ENCODE results near the gene PLP1.
"Not testable (repeated sequence)": the region's sequence is repeated elsewhere in the genome, so short reads cannot be mapped to it uniquely, and the experiment has no call there.

Gene PLP1

GRCh38 chrX:103758555-103758954 lies 18.1 kb upstream of the PLP1 start:
- H3K9ac ChIP-seq (ENCODE audit: low read depth, low read length): no peak overlapping the region
- no peaks in the 10 kb centered on the region for H3K9me3 ChIP-seq (ENCODE audit: control insufficient read depth, insufficient read depth, low read length)
- H3K36me3 ChIP-seq (ENCODE audit: insufficient read depth, low read length): peaks cover 32% of the 10 kb centered on the region
- H3K4me1 ChIP-seq (ENCODE audit: insufficient read depth, low read length): peaks cover 5% of the 10 kb centered on the region

- Histone ChIP-seq H3K36me3 (ENCODE audit: insufficient read depth, low read length) (peaks cover 20% of the 10 kb centered on the region), H3K4me1 (ENCODE audit: insufficient read depth, low read length) (peaks cover 15% of the 10 kb centered on the region)
- not testable (repeated sequence) for H3K9ac ChIP-seq (ENCODE audit: low read depth, low read length); H3K9me3 ChIP-seq (ENCODE audit: control insufficient read depth, insufficient read depth, low read length)
These were observed 13.1 kb upstream of the PLP1 start for GRCh38 chrX:103763541-103763940.

GRCh38 chrX:103766813-103767555 lies 9.7 kb upstream of the PLP1 start:
- Histone ChIP-seq H3K4me1 (ENCODE audit: insufficient read depth, low read length) (peaks cover 15% of the 10 kb centered on the region), H3K9ac (ENCODE audit: low read depth, low read length) (peak overlapping the region; percentile 74)
- not testable (repeated sequence) for H3K9me3 ChIP-seq (ENCODE audit: control insufficient read depth, insufficient read depth, low read length)

GRCh38 chrX:103773445-103773844 lies 3.2 kb upstream of the PLP1 start:
- Histone ChIP-seq H3K36me3 (ENCODE audit: insufficient read depth, low read length) (no peaks in the 10 kb centered on the region; the same call in none of the 2 replicates), H3K9ac (ENCODE audit: low read depth, low read length) (no peak overlapping the region), H3K9me3 (ENCODE audit: control insufficient read depth, insufficient read depth, low read length) (no peaks in the 10 kb centered on the region), H3K4me1 (ENCODE audit: insufficient read depth, low read length) (peaks cover 22% of the 10 kb centered on the region)

More at GRCh38 chrX:103766813-103767555, 9.7 kb upstream of the PLP1 start:
- H3K36me3 ChIP-seq (ENCODE audit: insufficient read depth, low read length): not testable (repeated sequence)

GRCh38 chrX:103774070-103774642 lies 2.5 kb upstream of the PLP1 start:
- no peak overlapping the region for H3K9ac ChIP-seq (ENCODE audit: low read depth, low read length)
- H3K4me1 ChIP-seq (ENCODE audit: insufficient read depth, low read length): peaks cover 21% of the 10 kb centered on the region

GRCh38 chrX:103779141-103779789 lies 2.6 kb downstream of the PLP1 start:
- H3K9ac ChIP-seq (ENCODE audit: low read depth, low read length): no peak overlapping the region
- H3K36me3 ChIP-seq (ENCODE audit: insufficient read depth, low read length): peaks cover 4% of the 10 kb centered on the region
- no peaks in the 10 kb centered on the region for H3K9me3 ChIP-seq (ENCODE audit: control insufficient read depth, insufficient read depth, low read length)
- peaks cover 15% of the 10 kb centered on the region; the same call in 1 of the 2 replicates for H3K4me1 ChIP-seq (ENCODE audit: insufficient read depth, low read length)

More at GRCh38 chrX:103774070-103774642, 2.5 kb upstream of the PLP1 start:
- no peaks in the 10 kb centered on the region; the same call in none of the 2 replicates for H3K36me3 ChIP-seq (ENCODE audit: insufficient read depth, low read length)
- H3K9me3 ChIP-seq (ENCODE audit: control insufficient read depth, insufficient read depth, low read length): no peaks in the 10 kb centered on the region

GRCh38 chrX:103780336-103781061 lies 3.9 kb downstream of the PLP1 start:
- no peaks in the 10 kb centered on the region for H3K9me3 ChIP-seq (ENCODE audit: control insufficient read depth, insufficient read depth, low read length)
- no peak overlapping the region for H3K9ac ChIP-seq (ENCODE audit: low read depth, low read length)
- H3K4me1 ChIP-seq (ENCODE audit: insufficient read depth, low read length): peaks cover 15% of the 10 kb centered on the region; the same call in 1 of the 2 replicates
- peaks cover 4% of the 10 kb centered on the region for H3K36me3 ChIP-seq (ENCODE audit: insufficient read depth, low read length)

- peaks cover 12% of the 10 kb centered on the region; the same call in 1 of the 2 replicates for H3K4me1 ChIP-seq (ENCODE audit: insufficient read depth, low read length)
- no peak overlapping the region for H3K9ac ChIP-seq (ENCODE audit: low read depth, low read length)
- no peaks in the 10 kb centered on the region for H3K9me3 ChIP-seq (ENCODE audit: control insufficient read depth, insufficient read depth, low read length)
- H3K36me3 ChIP-seq (ENCODE audit: insufficient read depth, low read length): peaks cover 6% of the 10 kb centered on the region
These were observed 4.4 kb downstream of the PLP1 start for GRCh38 chrX:103781062-103781402.

GRCh38 chrX:103781706-103782105 lies 5.1 kb downstream of the PLP1 start:
- Histone ChIP-seq H3K9me3 (ENCODE audit: control insufficient read depth, insufficient read depth, low read length) (no peaks in the 10 kb centered on the region), H3K9ac (ENCODE audit: low read depth, low read length) (no peak overlapping the region), H3K36me3 (ENCODE audit: insufficient read depth, low read length) (peaks cover 11% of the 10 kb centered on the region), H3K4me1 (ENCODE audit: insufficient read depth, low read length) (0 out of 2 replicates have a peak, but pooled peaks cover 6% of the 10 kb centered on the region)

- peaks cover 17% of the 10 kb centered on the region for H3K36me3 ChIP-seq (ENCODE audit: insufficient read depth, low read length)
These were observed 6.0 kb downstream of the PLP1 start for GRCh38 chrX:103782640-103783039.

GRCh38 chrX:103783196-103783595 lies 6.6 kb downstream of the PLP1 start:
- H3K9ac ChIP-seq (ENCODE audit: low read depth, low read length): no peak overlapping the region
- H3K36me3 ChIP-seq (ENCODE audit: insufficient read depth, low read length): peaks cover 19% of the 10 kb centered on the region
- H3K9me3 ChIP-seq (ENCODE audit: control insufficient read depth, insufficient read depth, low read length): no peaks in the 10 kb centered on the region
- H3K4me1 ChIP-seq (ENCODE audit: insufficient read depth, low read length): 0 out of 2 replicates have a peak, but pooled peaks cover 4% of the 10 kb centered on the region

More at GRCh38 chrX:103782640-103783039, 6.0 kb downstream of the PLP1 start:
- no peak overlapping the region for H3K9ac ChIP-seq (ENCODE audit: low read depth, low read length)
- no peaks in the 10 kb centered on the region for H3K9me3 ChIP-seq (ENCODE audit: control insufficient read depth, insufficient read depth, low read length)
- H3K4me1 ChIP-seq (ENCODE audit: insufficient read depth, low read length): 0 out of 2 replicates have a peak, but pooled peaks cover 4% of the 10 kb centered on the region

GRCh38 chrX:103783971-103784370 lies 7.3 kb downstream of the PLP1 start:
- 0 out of 2 replicates have a peak, but pooled peaks cover 4% of the 10 kb centered on the region for H3K4me1 ChIP-seq (ENCODE audit: insufficient read depth, low read length)
- H3K36me3 ChIP-seq (ENCODE audit: insufficient read depth, low read length): peaks cover 19% of the 10 kb centered on the region; the same call in 1 of the 2 replicates
- H3K9ac ChIP-seq (ENCODE audit: low read depth, low read length): no peak overlapping the region
- H3K9me3 ChIP-seq (ENCODE audit: control insufficient read depth, insufficient read depth, low read length): no peaks in the 10 kb centered on the region

GRCh38 chrX:103789004-103789403 lies 12.4 kb downstream of the PLP1 start:
- H3K4me1 ChIP-seq (ENCODE audit: insufficient read depth, low read length): no peaks in the 10 kb centered on the region
- H3K9ac ChIP-seq (ENCODE audit: low read depth, low read length): no peak overlapping the region
- no peaks in the 10 kb centered on the region for H3K9me3 ChIP-seq (ENCODE audit: control insufficient read depth, insufficient read depth, low read length)
- H3K36me3 ChIP-seq (ENCODE audit: insufficient read depth, low read length): peaks cover 24% of the 10 kb centered on the region

- Histone ChIP-seq H3K9ac (ENCODE audit: low read depth, low read length) (no peak overlapping the region), H3K4me1 (ENCODE audit: insufficient read depth, low read length) (no peaks in the 10 kb centered on the region), H3K9me3 (ENCODE audit: control insufficient read depth, insufficient read depth, low read length) (no peaks in the 10 kb centered on the region), H3K36me3 (ENCODE audit: insufficient read depth, low read length) (peaks cover 20% of the 10 kb centered on the region)
These were observed 14.6 kb downstream of the PLP1 start for GRCh38 chrX:103791228-103791627.
